ENCODE results near the gene AK8.

AK8 gene

DNA sequence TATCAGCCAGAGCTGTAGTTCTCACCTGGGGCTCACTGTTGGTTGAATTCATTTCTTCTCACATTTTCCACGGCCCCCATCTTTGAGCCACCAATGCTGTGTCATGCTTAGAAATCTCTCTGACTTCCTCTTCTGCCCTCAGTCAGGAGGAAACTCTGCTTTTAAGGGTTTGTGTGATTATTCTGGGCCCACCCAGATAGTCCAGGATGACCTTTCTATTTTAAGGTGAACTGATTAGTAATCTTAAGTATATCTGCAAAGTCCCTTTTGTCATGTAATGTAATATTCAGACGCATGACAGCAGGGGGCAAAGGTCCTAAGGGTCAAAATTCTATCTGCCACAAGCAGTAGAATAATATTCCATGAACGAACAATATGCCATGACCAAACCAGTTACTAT, 88.4 kb downstream of the AK8 start:
- H3K36me3 ChIP-seq (replicated peaks; ENCODE audit: low read depth, low read length): no peaks in the 10 kb centered on the region
- H3K79me2 ChIP-seq (ENCODE audit: low read length): no peaks in the 10 kb centered on the region
- no peak overlapping the region for H3K27ac ChIP-seq (ENCODE audit: low read length)
- no peak overlapping the region for H3K9ac ChIP-seq (ENCODE audit: low read length)
- no peak for TF ChIP-seq EZH2phosphoT487 (IDR thresholded peaks at IDR 0.05; ENCODE audit: low read depth)
- TF ChIP-seq, protein P1, sequence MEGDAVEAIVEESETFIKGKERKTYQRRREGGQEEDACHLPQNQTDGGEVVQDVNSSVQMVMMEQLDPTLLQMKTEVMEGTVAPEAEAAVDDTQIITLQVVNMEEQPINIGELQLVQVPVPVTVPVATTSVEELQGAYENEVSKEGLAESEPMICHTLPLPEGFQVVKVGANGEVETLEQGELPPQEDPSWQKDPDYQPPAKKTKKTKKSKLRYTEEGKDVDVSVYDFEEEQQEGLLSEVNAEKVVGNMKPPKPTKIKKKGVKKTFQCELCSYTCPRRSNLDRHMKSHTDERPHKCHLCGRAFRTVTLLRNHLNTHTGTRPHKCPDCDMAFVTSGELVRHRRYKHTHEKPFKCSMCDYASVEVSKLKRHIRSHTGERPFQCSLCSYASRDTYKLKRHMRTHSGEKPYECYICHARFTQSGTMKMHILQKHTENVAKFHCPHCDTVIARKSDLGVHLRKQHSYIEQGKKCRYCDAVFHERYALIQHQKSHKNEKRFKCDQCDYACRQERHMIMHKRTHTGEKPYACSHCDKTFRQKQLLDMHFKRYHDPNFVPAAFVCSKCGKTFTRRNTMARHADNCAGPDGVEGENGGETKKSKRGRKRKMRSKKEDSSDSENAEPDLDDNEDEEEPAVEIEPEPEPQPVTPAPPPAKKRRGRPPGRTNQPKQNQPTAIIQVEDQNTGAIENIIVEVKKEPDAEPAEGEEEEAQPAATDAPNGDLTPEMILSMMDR (IDR thresholded peaks at IDR 0.05; ENCODE audit: low read depth, low read length): no peak
- H3K4me3 ChIP-seq (ENCODE audit: low read length): no peak overlapping the region
- H4K20me1 ChIP-seq (ENCODE audit: insufficient read depth, low read length): no peaks in the 10 kb centered on the region
- H3K4me1 ChIP-seq (ENCODE audit: low read length): no peaks in the 10 kb centered on the region
- no peak overlapping the region for H3K4me2 ChIP-seq (ENCODE audit: low read length)
- peaks cover 9% of the 10 kb centered on the region; the same call in 1 of the 2 replicates for H3K9me3 ChIP-seq (ENCODE audit: insufficient read depth, low read length)
- H3K27me3 ChIP-seq (ENCODE audit: low read depth, low read length): peaks cover 14% of the 10 kb centered on the region
- no peak overlapping the region for H2AFZ ChIP-seq (ENCODE audit: low read depth, low read length)

DNA sequence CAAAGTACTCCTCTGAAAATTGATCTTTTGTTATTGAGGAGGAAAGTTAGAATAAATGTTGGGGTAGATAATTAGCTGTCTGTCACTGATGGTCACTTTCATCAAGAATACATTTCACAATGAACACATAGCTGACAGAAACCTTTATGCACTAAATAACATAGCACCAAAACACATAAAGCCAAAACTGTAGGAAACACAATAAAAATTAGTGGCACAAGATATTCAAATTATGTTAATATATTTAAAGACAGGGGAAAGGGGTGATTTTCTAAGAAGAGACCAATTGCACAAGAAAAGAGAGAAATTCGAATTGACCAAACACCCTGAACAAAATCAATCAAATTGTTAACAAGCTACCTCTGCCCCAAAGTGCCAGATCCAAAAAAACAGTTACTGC, 89.7 kb downstream of the AK8 start:
- no peaks in the 10 kb centered on the region for H3K79me2 ChIP-seq (ENCODE audit: low read length)
- no peaks in the 10 kb centered on the region for H4K20me1 ChIP-seq (ENCODE audit: insufficient read depth, low read length)
- H3K4me2 ChIP-seq (ENCODE audit: low read length): no peak overlapping the region
- no peaks in the 10 kb centered on the region for H3K4me1 ChIP-seq (ENCODE audit: low read length)
- H3K9ac ChIP-seq (ENCODE audit: low read length): no peak overlapping the region
- no peak overlapping the region for H3K27ac ChIP-seq (ENCODE audit: low read length)
- H3K4me3 ChIP-seq (ENCODE audit: low read length): no peak overlapping the region
- H3K27me3 ChIP-seq (ENCODE audit: low read depth, low read length): peaks cover 5% of the 10 kb centered on the region; the same call in 1 of the 2 replicates
- peaks cover 9% of the 10 kb centered on the region; the same call in 1 of the 2 replicates for H3K9me3 ChIP-seq (ENCODE audit: insufficient read depth, low read length)
- no peak overlapping the region for H2AFZ ChIP-seq (ENCODE audit: low read depth, low read length)
- no peaks in the 10 kb centered on the region for H3K36me3 ChIP-seq (replicated peaks; ENCODE audit: low read depth, low read length)
- TF ChIP-seq, protein P1 (IDR thresholded peaks at IDR 0.05; ENCODE audit: low read depth, low read length): no peak
- no peak for TF ChIP-seq EZH2phosphoT487 (IDR thresholded peaks at IDR 0.05; ENCODE audit: low read depth)

- Histone ChIP-seq H3K4me3 (ENCODE audit: low read length) (no peak overlapping the region), H2AFZ (ENCODE audit: low read depth, low read length) (no peak overlapping the region), H3K4me1 (ENCODE audit: low read length) (no peaks in the 10 kb centered on the region), H3K36me3 (replicated peaks; ENCODE audit: low read depth, low read length) (no peaks in the 10 kb centered on the region), H3K4me2 (ENCODE audit: low read length) (no peak overlapping the region), H3K9me3 (ENCODE audit: insufficient read depth, low read length) (peaks cover 9% of the 10 kb centered on the region; the same call in 1 of the 2 replicates), H3K9ac (ENCODE audit: low read length) (no peak overlapping the region), H4K20me1 (ENCODE audit: insufficient read depth, low read length) (no peaks in the 10 kb centered on the region), H3K27ac (ENCODE audit: low read length) (no peak overlapping the region), H3K27me3 (ENCODE audit: low read depth, low read length) (peaks cover 5% of the 10 kb centered on the region; the same call in 1 of the 2 replicates), H3K79me2 (ENCODE audit: low read length) (no peaks in the 10 kb centered on the region)
- TF ChIP-seq, protein P1 (IDR thresholded peaks at IDR 0.05; ENCODE audit: low read depth, low read length): no peak
- TF ChIP-seq EZH2phosphoT487 (IDR thresholded peaks at IDR 0.05; ENCODE audit: low read depth): no peak
Measured at GRCh38 chr9:132787748-132788159, 90.3 kb downstream of the AK8 start.

GRCh38 chr9:132784286-132784830, 93.7 kb downstream of the AK8 start:
- Histone ChIP-seq H3K4me3 (ENCODE audit: low read length) (no peak overlapping the region), H3K4me2 (ENCODE audit: low read length) (no peak overlapping the region), H3K9ac (ENCODE audit: low read length) (no peak overlapping the region), H3K27ac (ENCODE audit: low read length) (no peak overlapping the region), H3K27me3 (ENCODE audit: low read depth, low read length) (peaks cover 8% of the 10 kb centered on the region), H3K9me3 (ENCODE audit: insufficient read depth, low read length) (peaks cover 9% of the 10 kb centered on the region; the same call in 1 of the 2 replicates), H4K20me1 (ENCODE audit: insufficient read depth, low read length) (no peaks in the 10 kb centered on the region), H3K79me2 (ENCODE audit: low read length) (no peaks in the 10 kb centered on the region), H3K36me3 (replicated peaks; ENCODE audit: low read depth, low read length) (no peaks in the 10 kb centered on the region), H2AFZ (ENCODE audit: low read depth, low read length) (no peak overlapping the region), H3K4me1 (ENCODE audit: low read length) (peaks cover 10% of the 10 kb centered on the region)
- no peak for TF ChIP-seq EZH2phosphoT487 (IDR thresholded peaks at IDR 0.05; ENCODE audit: low read depth)
- TF ChIP-seq, protein P1 (IDR thresholded peaks at IDR 0.05; ENCODE audit: low read depth, low read length): no peak

Data from OCI-LY3 (cell line).